H1 (cell line): Measurements from ENCODE around the gene BCAS4.
"Not testable (repeated sequence)": the region's sequence is repeated elsewhere in the genome, so short reads cannot be mapped to it uniquely, and the experiment has no call there.

Experiments used
- CBX5 ChIP-seq: fragments of 300-800, 300-1000 bp; sonication (generic); IDR thresholded peaks from 2 replicates; pipeline ENCODE4 v1.7.1; 2016; ENCODE audit warnings: antibody characterized with exemption, low read length, low read depth
- JUND ChIP-seq: IDR thresholded peaks from 2 replicates; pipeline ENCODE4 v1.6.1; 2011; ENCODE audit warnings: mild to moderate bottlenecking, improper control_type of control experiment, low read length
- PHF8 ChIP-seq: fragments of 200-600 bp; sonication (generic); conservative IDR thresholded peaks from 2 replicates; pipeline ENCODE4 v1.7.1; 2012; ENCODE audit warnings: low read depth, mild to moderate bottlenecking, inconsistent platforms, low read length, moderate library complexity
- SRF ChIP-seq: IDR thresholded peaks from 2 replicates; pipeline ENCODE4 v1.6.1; 2011; ENCODE audit warnings: mild to moderate bottlenecking, low read depth, low read length, moderate library complexity
- ZNF274 ChIP-seq: IDR thresholded peaks from 2 replicates; pipeline ENCODE4 v1.7.0; 2012; ENCODE audit warnings: low read length, borderline replicate concordance; ENCODE audit errors: extremely low read depth
- TF ChIP-seq, protein P1 (sequence below), 3 experiments: IDR thresholded peaks; 1 replicate in 2 of 3; 2 replicates in 1 of 3; pipeline versions ENCODE4 v1.5.1 to v1.6.1; 2011; ENCODE audit warnings: low read length in 3 of 3, mild to moderate bottlenecking in 3 of 3, inconsistent platforms in 2 of 3, low read depth in 1 of 3, moderate library complexity in 1 of 3; ENCODE audit not compliant: insufficient read depth in 1 of 3; ENCODE audit errors: control extremely low read depth in 1 of 3

DNA sequence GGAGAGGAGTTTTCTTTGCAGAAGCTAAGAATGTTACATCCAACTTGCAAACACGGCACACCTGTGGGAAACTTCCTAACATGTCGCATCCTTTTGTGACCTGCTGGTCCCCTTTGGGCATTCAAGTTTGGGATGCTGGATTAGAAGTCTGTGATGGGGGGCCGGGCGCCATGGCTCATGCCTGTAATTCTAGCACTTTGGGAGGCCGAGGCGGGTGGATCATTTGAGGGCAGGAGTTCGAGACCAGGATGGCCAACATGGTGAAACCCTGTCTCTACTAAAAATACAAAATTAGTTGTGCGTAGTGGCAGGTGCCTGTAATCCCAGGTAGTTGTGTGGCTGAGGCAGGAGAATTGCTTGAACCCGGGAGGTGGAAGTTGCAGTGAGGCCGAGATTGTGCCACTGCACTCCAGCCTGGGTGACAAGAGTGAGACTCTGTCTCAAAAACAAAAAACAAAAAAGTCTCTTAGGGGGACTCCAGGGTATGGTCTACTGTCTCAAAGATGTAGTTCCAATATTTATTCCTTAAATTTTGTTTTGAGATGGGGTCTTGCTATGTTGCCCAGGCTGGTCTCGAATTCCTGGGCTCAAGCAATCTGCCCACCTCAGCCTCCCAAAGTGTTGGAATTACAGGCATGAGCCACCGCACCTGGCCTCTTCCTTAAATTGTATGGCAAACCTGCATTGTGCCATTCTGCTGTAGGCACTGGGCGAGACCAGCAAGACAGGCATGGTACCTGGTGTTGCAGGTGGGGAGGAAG lies 6.3 kb downstream of the BCAS4 start:
- not testable (repeated sequence) for TF ChIP-seq JUND, PHF8, ZNF274, SRF, CBX5
- TF ChIP-seq, protein P1, sequence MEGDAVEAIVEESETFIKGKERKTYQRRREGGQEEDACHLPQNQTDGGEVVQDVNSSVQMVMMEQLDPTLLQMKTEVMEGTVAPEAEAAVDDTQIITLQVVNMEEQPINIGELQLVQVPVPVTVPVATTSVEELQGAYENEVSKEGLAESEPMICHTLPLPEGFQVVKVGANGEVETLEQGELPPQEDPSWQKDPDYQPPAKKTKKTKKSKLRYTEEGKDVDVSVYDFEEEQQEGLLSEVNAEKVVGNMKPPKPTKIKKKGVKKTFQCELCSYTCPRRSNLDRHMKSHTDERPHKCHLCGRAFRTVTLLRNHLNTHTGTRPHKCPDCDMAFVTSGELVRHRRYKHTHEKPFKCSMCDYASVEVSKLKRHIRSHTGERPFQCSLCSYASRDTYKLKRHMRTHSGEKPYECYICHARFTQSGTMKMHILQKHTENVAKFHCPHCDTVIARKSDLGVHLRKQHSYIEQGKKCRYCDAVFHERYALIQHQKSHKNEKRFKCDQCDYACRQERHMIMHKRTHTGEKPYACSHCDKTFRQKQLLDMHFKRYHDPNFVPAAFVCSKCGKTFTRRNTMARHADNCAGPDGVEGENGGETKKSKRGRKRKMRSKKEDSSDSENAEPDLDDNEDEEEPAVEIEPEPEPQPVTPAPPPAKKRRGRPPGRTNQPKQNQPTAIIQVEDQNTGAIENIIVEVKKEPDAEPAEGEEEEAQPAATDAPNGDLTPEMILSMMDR (IDR thresholded peaks at IDR 0.05; ENCODE audit: control extremely low read depth in 1 of 3, insufficient read depth in 1 of 3, low read depth in 1 of 3, low read length in 3 of 3) = not testable (repeated sequence)
